ENCODE results near the gene LMCD1.

The LMCD1 gene

GRCh38 chr3:8567784-8568575 is 66.4 kb downstream of the LMCD1 start:
- H3K4me3 ChIP-seq (ENCODE audit: low read depth, low read length) = no peak overlapping the region
- peak; percentile 58 for DNase-seq (ENCODE audit: low read depth)
- TF ChIP-seq, protein P1, sequence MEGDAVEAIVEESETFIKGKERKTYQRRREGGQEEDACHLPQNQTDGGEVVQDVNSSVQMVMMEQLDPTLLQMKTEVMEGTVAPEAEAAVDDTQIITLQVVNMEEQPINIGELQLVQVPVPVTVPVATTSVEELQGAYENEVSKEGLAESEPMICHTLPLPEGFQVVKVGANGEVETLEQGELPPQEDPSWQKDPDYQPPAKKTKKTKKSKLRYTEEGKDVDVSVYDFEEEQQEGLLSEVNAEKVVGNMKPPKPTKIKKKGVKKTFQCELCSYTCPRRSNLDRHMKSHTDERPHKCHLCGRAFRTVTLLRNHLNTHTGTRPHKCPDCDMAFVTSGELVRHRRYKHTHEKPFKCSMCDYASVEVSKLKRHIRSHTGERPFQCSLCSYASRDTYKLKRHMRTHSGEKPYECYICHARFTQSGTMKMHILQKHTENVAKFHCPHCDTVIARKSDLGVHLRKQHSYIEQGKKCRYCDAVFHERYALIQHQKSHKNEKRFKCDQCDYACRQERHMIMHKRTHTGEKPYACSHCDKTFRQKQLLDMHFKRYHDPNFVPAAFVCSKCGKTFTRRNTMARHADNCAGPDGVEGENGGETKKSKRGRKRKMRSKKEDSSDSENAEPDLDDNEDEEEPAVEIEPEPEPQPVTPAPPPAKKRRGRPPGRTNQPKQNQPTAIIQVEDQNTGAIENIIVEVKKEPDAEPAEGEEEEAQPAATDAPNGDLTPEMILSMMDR (IDR thresholded peaks at IDR 0.05; ENCODE audit: control insufficient read depth, extremely low read depth, insufficient read depth) = no peak

DNA sequence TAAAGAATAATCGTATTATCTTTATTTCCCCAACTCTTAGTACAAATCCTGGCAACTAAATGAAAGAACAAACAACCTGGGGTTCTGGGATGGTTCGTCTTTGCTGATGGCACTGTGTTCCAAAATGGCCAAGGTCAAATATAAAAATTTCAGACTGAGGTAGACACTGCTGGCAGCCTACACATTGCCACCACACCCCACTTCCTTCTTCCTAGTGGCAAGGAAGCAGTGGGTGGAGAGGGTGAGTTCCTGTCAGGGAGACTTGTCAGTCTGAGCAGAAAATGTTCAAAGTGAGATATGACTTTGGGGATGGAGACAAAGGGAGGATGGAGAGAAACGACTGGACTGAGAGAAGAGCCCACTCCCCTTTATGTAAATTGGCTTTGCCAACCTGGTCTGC is 69.6 kb downstream of the LMCD1 start:
- TF ChIP-seq, protein P1 (IDR thresholded peaks at IDR 0.05; ENCODE audit: control insufficient read depth, extremely low read depth, insufficient read depth) = no peak
- no peak for DNase-seq (ENCODE audit: low read depth)
- no peak overlapping the region for H3K4me3 ChIP-seq (ENCODE audit: low read depth, low read length)

DNA sequence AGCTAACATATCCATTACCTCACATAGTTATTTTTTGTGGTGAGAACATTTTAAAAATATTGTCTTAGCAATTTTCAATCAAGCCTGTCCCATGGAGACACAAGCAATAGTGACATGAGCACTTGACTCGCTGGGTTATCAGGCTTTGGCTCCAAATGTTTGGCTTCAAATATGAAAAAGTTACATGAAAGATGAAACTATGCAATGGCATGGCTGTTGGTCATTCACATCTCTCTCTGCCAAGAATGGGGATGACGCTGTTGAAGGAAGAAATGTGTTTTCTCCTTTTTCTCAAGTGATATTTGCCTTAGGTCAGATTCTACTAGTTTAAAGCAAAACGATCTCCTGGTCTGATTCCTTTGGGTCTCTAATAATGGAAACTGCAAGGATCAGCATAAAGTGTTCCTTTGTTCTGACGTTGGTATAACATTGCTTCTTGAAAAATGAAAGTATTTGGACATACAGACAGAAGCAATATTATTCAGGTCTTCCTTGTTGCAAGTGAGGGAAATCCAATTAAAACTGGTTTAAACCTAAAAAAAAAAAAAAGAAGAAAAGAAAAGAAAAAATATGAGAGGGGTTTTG is 71.8 kb downstream of the LMCD1 start:
- TF ChIP-seq, protein P1 (IDR thresholded peaks at IDR 0.05; ENCODE audit: control insufficient read depth, extremely low read depth, insufficient read depth) = no peak
- no peak overlapping the region for H3K4me3 ChIP-seq (ENCODE audit: low read depth, low read length)
- no peak for DNase-seq (ENCODE audit: low read depth)

GRCh38 chr3:8574040-8574669 is 72.5 kb downstream of the LMCD1 start:
- no peak for DNase-seq (ENCODE audit: low read depth)
- TF ChIP-seq, protein P1 (IDR thresholded peaks at IDR 0.05; ENCODE audit: control insufficient read depth, extremely low read depth, insufficient read depth) = no peak
- H3K4me3 ChIP-seq (ENCODE audit: low read depth, low read length) = no peak overlapping the region

DNA sequence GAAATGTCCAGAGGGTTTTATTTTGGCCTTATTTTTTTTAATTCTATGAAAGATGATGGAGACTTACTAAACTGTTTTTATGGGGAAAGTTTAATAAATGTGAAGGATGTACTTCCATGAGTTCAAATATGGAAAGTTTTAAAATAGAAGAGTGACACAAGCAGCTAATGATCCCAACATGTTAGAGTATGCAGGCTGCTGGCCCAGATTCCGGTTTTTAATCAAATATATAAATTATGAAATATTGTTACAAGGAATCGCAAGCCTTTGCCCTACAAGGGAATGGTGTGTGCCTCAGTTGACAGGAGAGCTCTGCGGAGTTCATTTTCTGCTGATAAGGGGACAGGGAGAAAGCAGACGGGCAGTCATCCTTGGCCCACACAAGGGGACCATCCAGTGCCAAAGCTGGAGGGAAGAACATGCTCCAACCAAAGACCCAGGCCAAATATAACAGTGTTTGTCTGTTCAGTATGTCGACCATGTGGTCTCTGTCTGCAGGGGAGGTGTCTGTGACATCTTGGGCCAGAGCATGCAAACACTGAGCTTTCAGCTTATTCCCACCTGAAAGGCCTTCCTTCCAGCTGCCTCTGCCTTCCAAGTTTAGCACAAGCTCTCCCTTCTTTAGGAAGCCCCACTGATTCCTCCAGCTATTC is 73.2 kb downstream of the LMCD1 start:
- no peak for DNase-seq (ENCODE audit: low read depth)
- TF ChIP-seq, protein P1 (IDR thresholded peaks at IDR 0.05; ENCODE audit: control insufficient read depth, extremely low read depth, insufficient read depth) = no peak
- no peak overlapping the region for H3K4me3 ChIP-seq (ENCODE audit: low read depth, low read length)

DNA sequence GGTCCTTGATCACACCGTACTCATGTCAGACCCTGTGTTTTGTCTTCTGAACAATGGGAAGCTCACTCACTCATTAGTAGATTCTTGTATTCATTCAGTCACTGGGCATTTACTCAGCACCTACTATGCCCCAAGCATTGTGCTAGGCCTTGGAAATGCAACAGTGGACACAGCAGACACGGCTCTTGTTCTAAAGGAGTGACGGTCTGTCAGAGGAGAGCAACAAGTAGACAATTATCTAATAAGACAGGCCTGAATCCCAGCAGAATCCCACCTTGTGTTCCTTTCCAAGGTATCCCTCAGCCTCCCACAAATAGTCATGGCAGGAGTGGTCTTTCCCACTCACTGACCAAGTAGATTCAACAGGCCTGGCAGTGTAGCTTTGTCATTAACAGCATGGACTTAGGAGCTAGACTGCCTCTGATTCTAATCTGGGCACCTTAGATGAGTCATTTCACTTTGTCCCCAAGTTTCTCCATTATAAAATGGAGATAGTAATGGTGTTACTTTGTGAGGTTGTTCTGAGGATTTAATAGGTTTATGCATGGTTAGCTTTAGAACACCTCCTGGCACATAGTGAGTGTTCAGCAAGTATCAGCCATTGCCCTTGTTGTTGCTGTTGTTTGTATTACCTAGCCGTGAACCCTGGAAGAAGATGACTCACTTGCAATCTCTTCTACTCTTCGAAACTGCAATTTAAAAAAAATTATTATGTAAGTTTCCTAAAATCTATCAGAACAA is 73.9 kb downstream of the LMCD1 start:
- DNase-seq (ENCODE audit: low read depth) = no peak

More for the DNA sequence above, 73.9 kb downstream of the LMCD1 start:
- TF ChIP-seq, protein P1 (IDR thresholded peaks at IDR 0.05; ENCODE audit: control insufficient read depth, extremely low read depth, insufficient read depth) = no peak
- no peak overlapping the region for H3K4me3 ChIP-seq (ENCODE audit: low read depth, low read length)

Data from LNCaP clone FGC (cell line).